Measurements from ENCODE around the gene FAM83C.

GRCh38 chr20:35238170-35238569, 54.1 kb downstream of the FAM83C start:
- TF ChIP-seq, protein P1, sequence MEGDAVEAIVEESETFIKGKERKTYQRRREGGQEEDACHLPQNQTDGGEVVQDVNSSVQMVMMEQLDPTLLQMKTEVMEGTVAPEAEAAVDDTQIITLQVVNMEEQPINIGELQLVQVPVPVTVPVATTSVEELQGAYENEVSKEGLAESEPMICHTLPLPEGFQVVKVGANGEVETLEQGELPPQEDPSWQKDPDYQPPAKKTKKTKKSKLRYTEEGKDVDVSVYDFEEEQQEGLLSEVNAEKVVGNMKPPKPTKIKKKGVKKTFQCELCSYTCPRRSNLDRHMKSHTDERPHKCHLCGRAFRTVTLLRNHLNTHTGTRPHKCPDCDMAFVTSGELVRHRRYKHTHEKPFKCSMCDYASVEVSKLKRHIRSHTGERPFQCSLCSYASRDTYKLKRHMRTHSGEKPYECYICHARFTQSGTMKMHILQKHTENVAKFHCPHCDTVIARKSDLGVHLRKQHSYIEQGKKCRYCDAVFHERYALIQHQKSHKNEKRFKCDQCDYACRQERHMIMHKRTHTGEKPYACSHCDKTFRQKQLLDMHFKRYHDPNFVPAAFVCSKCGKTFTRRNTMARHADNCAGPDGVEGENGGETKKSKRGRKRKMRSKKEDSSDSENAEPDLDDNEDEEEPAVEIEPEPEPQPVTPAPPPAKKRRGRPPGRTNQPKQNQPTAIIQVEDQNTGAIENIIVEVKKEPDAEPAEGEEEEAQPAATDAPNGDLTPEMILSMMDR (IDR thresholded peaks at IDR 0.05), result no peak
- no peak for TF ChIP-seq EZH2phosphoT487 (IDR thresholded peaks at IDR 0.05)
